AG09319 (cell line): ENCODE data around the gene ANGEL1.

Source experiments
- DNase-seq: peaks from one replicate; pipeline ENCODE4 v3.0.0-alpha.2; 2010; ENCODE audit warnings: low read depth; ENCODE audit errors: extremely low read depth
- CTCF ChIP-seq: IDR thresholded peaks from 2 replicates; pipeline ENCODE4 v1.5.1; 2011; ENCODE audit warnings: low read depth, mild to moderate bottlenecking, inconsistent platforms, low read length, moderate library complexity

The ANGEL1 gene

GRCh38 chr14:76844223-76844622 is 31.5 kb upstream of the ANGEL1 start:
- TF ChIP-seq CTCF: no peak
- DNase-seq: no peak

GRCh38 chr14:76842414-76842813 is 29.7 kb upstream of the ANGEL1 start:
- DNase-seq: no peak
- TF ChIP-seq CTCF: no peak

- no peak for TF ChIP-seq CTCF
- no peak for DNase-seq
These were observed 24.8 kb upstream of the ANGEL1 start for GRCh38 chr14:76837524-76837923.

GRCh38 chr14:76836029-76836630 is 23.4 kb upstream of the ANGEL1 start:
- no peak for TF ChIP-seq CTCF
- DNase-seq: no peak

- DNase-seq: no peak
- no peak for TF ChIP-seq CTCF
These were observed 21.6 kb upstream of the ANGEL1 start for GRCh38 chr14:76834241-76834661.

- TF ChIP-seq CTCF: no peak
- no peak for DNase-seq
These were observed 20.3 kb upstream of the ANGEL1 start for GRCh38 chr14:76833011-76833410.

GRCh38 chr14:76832503-76832988 is 19.9 kb upstream of the ANGEL1 start:
- no peak for TF ChIP-seq CTCF
- DNase-seq: no peak
